T-helper 1 cell (primary cell): ENCODE measurements around the gene ZNF107.
"Not testable (repeated sequence)": the region's sequence is repeated elsewhere in the genome, so short reads cannot be mapped to it uniquely, and the experiment has no call there.

Experiments used
- DNase-seq, 5 donors: peaks; one replicate each; pipeline ENCODE4 v3.0.0-alpha.2; 2012 to 2020

Gene ZNF107

GRCh38 chr7:64651203-64651602, 14.7 kb upstream of the ZNF107 start:
- DNase-seq = no peak

- no peak for DNase-seq
Observed at GRCh38 chr7:64651632-64652165, 14.2 kb upstream of the ZNF107 start.

- DNase-seq = no peak
Observed at GRCh38 chr7:64653721-64654401, 12.1 kb upstream of the ZNF107 start.

- DNase-seq = no peak
Observed at GRCh38 chr7:64654796-64655548, 11.0 kb upstream of the ZNF107 start.

GRCh38 chr7:64655811-64656210, 10.1 kb upstream of the ZNF107 start:
- DNase-seq = no peak

GRCh38 chr7:64656489-64656888, 9.4 kb upstream of the ZNF107 start:
- DNase-seq = no peak

GRCh38 chr7:64662091-64662490, 3.8 kb upstream of the ZNF107 start:
- DNase-seq = not testable (repeated sequence)

- DNase-seq = no peak
Observed at GRCh38 chr7:64666663-64667050, 724 bp downstream of the ZNF107 start.

GRCh38 chr7:64667311-64667710, 1.4 kb downstream of the ZNF107 start:
- no peak for DNase-seq

GRCh38 chr7:64672414-64672813, 6.5 kb downstream of the ZNF107 start:
- no peak for DNase-seq

GRCh38 chr7:64685091-64685490, 19.2 kb downstream of the ZNF107 start:
- no peak for DNase-seq

GRCh38 chr7:64685741-64686140, 19.8 kb downstream of the ZNF107 start:
- DNase-seq = no peak

GRCh38 chr7:64686493-64687184, 20.7 kb downstream of the ZNF107 start:
- peak in 1 of 5 donors; percentile 9 for DNase-seq

- no peak for DNase-seq
Observed at GRCh38 chr7:64687249-64687648, 21.3 kb downstream of the ZNF107 start.

- DNase-seq = no peak
Observed at GRCh38 chr7:64688988-64689387, 23.1 kb downstream of the ZNF107 start.

GRCh38 chr7:64691831-64692230, 25.9 kb downstream of the ZNF107 start:
- no peak for DNase-seq

GRCh38 chr7:64697863-64698262, 31.9 kb downstream of the ZNF107 start:
- not testable (repeated sequence) for DNase-seq

GRCh38 chr7:64706625-64707292, 40.8 kb downstream of the ZNF107 start:
- DNase-seq = no peak

GRCh38 chr7:64717896-64718295, 52.0 kb downstream of the ZNF107 start:
- not testable (repeated sequence) for DNase-seq

GRCh38 chr7:64729089-64729848, 63.3 kb downstream of the ZNF107 start:
- no peak for DNase-seq

GRCh38 chr7:64733550-64734240, 67.8 kb downstream of the ZNF107 start:
- DNase-seq = no peak
